A549 (cell line): Measurements from ENCODE around the gene TNFSF8.

Experiments
- CTCF ChIP-seq: fragments of >200 bp; sonication (Bioruptor Twin); formaldehyde crosslinking; IDR thresholded peaks from 3 replicates; pipeline ENCODE4 v1.5.1; 2016
- POLR2A ChIP-seq: IDR thresholded peaks from 2 replicates; pipeline ENCODE4 v1.6.1; 2012; ENCODE audit warnings: mild to moderate bottlenecking, low read length

GRCh38 chr9:114958021-114958843, 27.8 kb upstream of the TNFSF8 start:
- no peak for TF ChIP-seq POLR2A
- TF ChIP-seq CTCF = no peak
